ENCODE data around the gene ZCCHC17.

GRCh38 chr1:31263408-31263807 lies 33.4 kb upstream of the ZCCHC17 start:
- no peak for TF ChIP-seq CTCF (IDR thresholded peaks at IDR 0.05; ENCODE audit: low read depth, low read length)
- TF ChIP-seq EZH2phosphoT487 (IDR thresholded peaks at IDR 0.05; ENCODE audit: low read depth) = no peak
